HepG2 (cell line): ENCODE data around the gene TEX51. TPM values are rescaled to one million over a fixed set of nuclear protein-coding genes. Genes with fewer than 3 reads are reported as not detected.

Source experiments
- ATAC-seq: fragments of 200-7000 bp; cut with Tn5 transposase; 3 replicates; pipeline ENCODE4 v1.9.1; 2020; ENCODE audit warnings: mild to moderate bottlenecking, moderate library complexity
- BruUV-seq: library from RNA; stranded (reverse); fragments of 400-500 nt; replicated peaks from 2 replicates; lab custom pipeline; 2021; lab: Mats Ljungman, UMichigan
- CTCF ChIA-PET: fragments of 300-600 bp; formaldehyde crosslinking; extraction: SDS; loops from one replicate; lab custom pipeline; 2021; ENCODE audit warnings: low total read pairs, inconsistent platforms, low intra/inter-chr PET ratio; lab: Yijun Ruan, JAX
- POLR2A ChIA-PET: fragments of 350-600 bp; sonication (Branson Sonifier 250); formaldehyde crosslinking; loops from one replicate; lab custom pipeline; 2020; ENCODE audit warnings: antibody characterized with exemption, inconsistent platforms; lab: Yijun Ruan, JAX
- DNase-seq: peaks from one replicate; pipeline ENCODE4 v3.0.0-alpha.2; 2015; ENCODE audit warnings: low spot score
- FAIRE-seq: peaks from 3 replicates; lab custom pipeline; 2011; peaks lifted over from hg19 to GRCh38; lab: Jason Lieb, UNC
- H2AFZ ChIP-seq: one replicate; pipeline ENCODE4 v1.6.1; 2011; ENCODE audit warnings: low read length, inconsistent platforms
- H3K27ac ChIP-seq: fragments of 300-600 bp; 3 replicates; pipeline ENCODE4 v1.8.0; 2011; ENCODE audit warnings: mixed run types, mild to moderate bottlenecking, mixed read lengths, low read length, inconsistent platforms; ENCODE audit not compliant: insufficient read depth; ENCODE audit errors: extremely low read length
- H3K27me3 ChIP-seq, 2 experiments: fragments of 200-600 bp in 1 of 2; 2 replicates in 1 of 2; 3 replicates in 1 of 2; pipeline versions ENCODE4 v1.6.0 to v1.8.0; 2011; ENCODE audit warnings: low read length in 2 of 2, mild to moderate bottlenecking in 2 of 2, moderate library complexity in 2 of 2, inconsistent platforms in 1 of 2; ENCODE audit not compliant: insufficient read depth in 2 of 2, control insufficient read depth in 1 of 2
- H3K36me3 ChIP-seq, 2 experiments: fragments of 200-600 bp in 1 of 2; replicated peaks in 1 of 2; 2 replicates in 1 of 2; 3 replicates in 1 of 2; pipeline versions ENCODE4 v1.5.1 to v1.8.0; 2011; ENCODE audit warnings: low read length in 2 of 2, inconsistent platforms in 1 of 2; ENCODE audit not compliant: insufficient read depth in 2 of 2, control insufficient read depth in 1 of 2
- H3K4me1 ChIP-seq: 2 replicates; pipeline ENCODE4 v1.5.1; 2012; ENCODE audit warnings: low read length, inconsistent platforms; ENCODE audit not compliant: insufficient read depth
- H3K4me2 ChIP-seq: 2 replicates; pipeline ENCODE4 v1.6.0; 2011; ENCODE audit warnings: low read depth, low read length, inconsistent platforms
- H3K4me3 ChIP-seq, 3 experiments: fragments of 200-600 bp in 1 of 3; sonication (generic), shearing (Covaris generic) in 1 of 3; replicated peaks in 1 of 3; 2 replicates each; pipeline ENCODE4 v1.5.1; 2011 to 2016; ENCODE audit warnings: low read length in 3 of 3, inconsistent platforms in 2 of 3, low read depth in 2 of 3, mild to moderate bottlenecking in 2 of 3, control low read depth in 1 of 3, mixed read lengths in 1 of 3; ENCODE audit not compliant: insufficient read depth in 1 of 3
- H3K79me2 ChIP-seq: one replicate; pipeline ENCODE4 v1.6.1; 2011; ENCODE audit warnings: low read length, inconsistent platforms; ENCODE audit not compliant: insufficient read depth
- H3K9ac ChIP-seq: 2 replicates; pipeline ENCODE4 v1.6.0; 2011; ENCODE audit warnings: mild to moderate bottlenecking, low read depth, low read length, inconsistent platforms; ENCODE audit not compliant: insufficient read depth
- H3K9me3 ChIP-seq: 2 replicates; pipeline ENCODE4 v1.5.1; 2012; ENCODE audit warnings: mild to moderate bottlenecking, low read length
- H4K20me1 ChIP-seq: 2 replicates; pipeline ENCODE4 v1.6.0; 2011; ENCODE audit warnings: inconsistent platforms, mild to moderate bottlenecking, low read length, moderate library complexity; ENCODE audit not compliant: insufficient read depth
- MLLT10 ChIP-seq: sonication (generic); formaldehyde crosslinking; IDR thresholded peaks from 2 replicates; pipeline ENCODE4 v1.4.0; 2020; ENCODE audit warnings: missing genetic modification reagents
- NFE2L1 ChIP-seq: sonication (generic); formaldehyde crosslinking; IDR thresholded peaks from 2 replicates; pipeline ENCODE4 v1.4.0; 2020; ENCODE audit warnings: missing genetic modification reagents, mild to moderate bottlenecking, borderline replicate concordance
- SOX5 ChIP-seq: IDR thresholded peaks from 2 replicates; pipeline ENCODE4 v1.6.1; 2016; ENCODE audit warnings: borderline replicate concordance
- TP53 ChIP-seq: sonication (generic); formaldehyde crosslinking; conservative IDR thresholded peaks from 2 replicates; pipeline ENCODE4 v1.4.0; 2020; ENCODE audit warnings: missing genetic modification reagents
- WIZ ChIP-seq: sonication (generic); formaldehyde crosslinking; IDR thresholded peaks from 2 replicates; pipeline ENCODE4 v1.5.1; 2020; ENCODE audit warnings: mild to moderate bottlenecking, missing genetic modification reagents
- ZFAT ChIP-seq: sonication (generic); formaldehyde crosslinking; conservative IDR thresholded peaks from 2 replicates; pipeline ENCODE4 v1.8.1; 2023; ENCODE audit warnings: missing genetic modification reagents, inconsistent platforms
- ZFX ChIP-seq: sonication (generic); formaldehyde crosslinking; IDR thresholded peaks from 2 replicates; pipeline ENCODE4 v1.4.0; 2020; ENCODE audit warnings: mild to moderate bottlenecking, low read depth, missing genetic modification reagents, moderate library complexity
- ZNF253 ChIP-seq: sonication (generic); formaldehyde crosslinking; IDR thresholded peaks from 2 replicates; pipeline ENCODE4 v1.8.0; 2022; ENCODE audit warnings: mild to moderate bottlenecking, missing genetic modification reagents, borderline replicate concordance
- ZNF709 ChIP-seq: sonication (generic); formaldehyde crosslinking; IDR thresholded peaks from 2 replicates; pipeline ENCODE4 v1.5.0; 2020; ENCODE audit warnings: mild to moderate bottlenecking, missing genetic modification reagents
- ZNF816 ChIP-seq: sonication (generic); formaldehyde crosslinking; IDR thresholded peaks from 2 replicates; pipeline ENCODE4 v1.8.0; 2022; ENCODE audit warnings: missing genetic modification reagents, mild to moderate bottlenecking, borderline replicate concordance
- WGBS: methylation state at CpG from one replicate; pipeline ENCODE4 v1.1.6; 2017; ENCODE audit warnings: low lambda C conversion rate; 5-methylcytosine and 5-hydroxymethylcytosine counted together
- in situ Hi-C: cut with HindIII; loops from 2 replicates; pipeline ENCODE4 v1.10.0; 2017; ENCODE audit warnings: low pct_unique_long_range_greater_than_20kb; ENCODE audit not compliant: extremely low pct_ligation_motif_present
- intact Hi-C: fragments of 100-400 bp; cut with micrococcal nuclease; formaldehyde crosslinking; loops from one replicate; pipeline ENCODE4 v1.10.0; 2022; ENCODE audit not compliant: unreplicated experiment
- polyA plus RNA-seq, 8 experiments: library from polyadenylated mRNA; depleted of rRNA in 3 of 8; stranded (reverse) in 7 of 8; unstranded in 1 of 8; fragments of >200 nt; fragmentation: Illumina TruSeq in 4 of 8; extraction: Trizol in 4 of 8; gene quantifications; 2 replicates each; pipeline versions ENCODE4 v1.2.1 to v1.2.3, GENCODE V29; 2011 to 2016; ENCODE audit warnings: low read depth in 4 of 8, missing spikeins in 1 of 8, mixed read lengths in 1 of 8; ENCODE audit not compliant: insufficient read depth in 1 of 8
- total RNA-seq, 5 experiments: library from RNA; depleted of rRNA; stranded (reverse); fragments of >200 nt; fragmentation: Illumina TruSeq; extraction: Trizol; gene quantifications; 2 replicates each; pipeline ENCODE4 v1.2.3, GENCODE V29; 2016; ENCODE audit warnings: low read depth in 1 of 5
- TF ChIP-seq, protein P1 (sequence below): IDR thresholded peaks from 2 replicates; pipeline ENCODE4 v1.4.0; 2020; ENCODE audit warnings: mild to moderate bottlenecking, missing genetic modification reagents
- TF ChIP-seq, protein P2 (sequence below): sonication (generic); formaldehyde crosslinking; IDR thresholded peaks from 2 replicates; pipeline ENCODE4 v1.9.0; 2022; ENCODE audit warnings: low read depth, missing genetic modification reagents
- TF ChIP-seq, protein P3 (sequence below): sonication (generic); formaldehyde crosslinking; IDR thresholded peaks from 2 replicates; pipeline ENCODE4 v1.5.1; 2020; ENCODE audit warnings: missing genetic modification reagents, mild to moderate bottlenecking, borderline replicate concordance

Gene TEX51
- total and polyA plus RNA-seq, 2 of the 13 experiments (the other 11 are each of a cell fraction or from before 2014, with no cell fraction given), result not detected

DNA sequence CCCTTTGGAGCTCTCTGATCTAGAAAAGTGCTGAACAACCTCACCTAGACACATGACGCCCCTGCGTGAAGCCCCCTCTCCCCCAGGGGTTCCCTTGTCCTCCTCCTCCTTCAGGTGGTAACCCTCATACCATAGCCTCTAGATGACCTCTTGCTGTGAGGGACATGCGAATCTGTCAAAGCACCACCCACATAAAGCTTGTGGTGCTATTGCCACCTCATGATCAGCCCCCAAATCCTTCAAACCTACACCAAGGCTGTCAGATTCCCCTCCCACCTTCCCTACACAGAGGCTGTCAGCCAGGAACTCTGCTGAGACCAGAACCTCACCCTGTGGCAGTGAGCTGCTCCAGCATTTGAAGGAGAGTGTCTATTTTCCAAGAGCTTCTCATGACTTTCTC is 43.1 kb upstream of the TEX51 start (continued):
- TF ChIP-seq ZNF253 (CRISPR knock-in tag), result no peak
- no peak for TF ChIP-seq ZFAT (CRISPR knock-in tag)

DNA sequence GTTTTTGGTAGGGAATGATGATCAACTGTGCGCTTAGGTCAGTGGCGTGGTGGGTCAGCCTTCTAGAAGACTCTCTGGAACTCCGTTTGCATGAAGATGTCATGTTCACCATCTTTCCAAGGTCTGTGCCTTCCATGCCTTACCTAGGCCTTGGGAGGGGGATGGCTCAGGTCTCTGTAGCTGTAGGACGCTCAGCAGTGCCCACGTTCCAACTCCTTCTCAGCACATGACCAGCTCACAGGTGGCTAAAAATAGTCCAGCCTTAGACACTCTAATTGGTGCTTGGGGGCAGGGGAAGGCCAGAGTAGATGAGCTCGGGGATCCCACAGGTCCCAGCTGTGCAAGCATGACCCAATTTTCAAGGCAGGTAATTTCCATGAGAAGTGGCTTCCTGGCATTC is 42.3 kb upstream of the TEX51 start:
- no peak overlapping the region for H3K4me3 ChIP-seq
- peaks cover 0 to 17% of the 10 kb centered on the region in 2 experiments; a peak in 2 of 5 replicates for H3K27me3 ChIP-seq
- H3K4me1 ChIP-seq, result no peaks in the 10 kb centered on the region
- no peak overlapping the region for H2AFZ ChIP-seq
- BruUV-seq, result no TSS peak
- ChIA-PET POLR2A (no interaction called here), CTCF (no interaction called here)
- no peaks in the 10 kb centered on the region for H3K79me2 ChIP-seq
- FAIRE-seq (no peak), ATAC-seq (no peak), DNase-seq (no peak)
- intact Hi-C loops (no loop called here), in situ Hi-C loops (no loop called here)
- WGBS, result 2% methylated on average over 6 of the region's 6 CpGs
- no peak overlapping the region for H3K9ac ChIP-seq
- no peaks in the 10 kb centered on the region for H3K36me3 ChIP-seq
- no peaks in the 10 kb centered on the region for H3K9me3 ChIP-seq
- no peaks in the 10 kb centered on the region for H4K20me1 ChIP-seq
- H3K4me2 ChIP-seq, result no peak overlapping the region
- H3K27ac ChIP-seq, result no peak overlapping the region
- no peak for TF ChIP-seq ZNF816 (CRISPR knock-in tag)
- TF ChIP-seq, protein P1, sequence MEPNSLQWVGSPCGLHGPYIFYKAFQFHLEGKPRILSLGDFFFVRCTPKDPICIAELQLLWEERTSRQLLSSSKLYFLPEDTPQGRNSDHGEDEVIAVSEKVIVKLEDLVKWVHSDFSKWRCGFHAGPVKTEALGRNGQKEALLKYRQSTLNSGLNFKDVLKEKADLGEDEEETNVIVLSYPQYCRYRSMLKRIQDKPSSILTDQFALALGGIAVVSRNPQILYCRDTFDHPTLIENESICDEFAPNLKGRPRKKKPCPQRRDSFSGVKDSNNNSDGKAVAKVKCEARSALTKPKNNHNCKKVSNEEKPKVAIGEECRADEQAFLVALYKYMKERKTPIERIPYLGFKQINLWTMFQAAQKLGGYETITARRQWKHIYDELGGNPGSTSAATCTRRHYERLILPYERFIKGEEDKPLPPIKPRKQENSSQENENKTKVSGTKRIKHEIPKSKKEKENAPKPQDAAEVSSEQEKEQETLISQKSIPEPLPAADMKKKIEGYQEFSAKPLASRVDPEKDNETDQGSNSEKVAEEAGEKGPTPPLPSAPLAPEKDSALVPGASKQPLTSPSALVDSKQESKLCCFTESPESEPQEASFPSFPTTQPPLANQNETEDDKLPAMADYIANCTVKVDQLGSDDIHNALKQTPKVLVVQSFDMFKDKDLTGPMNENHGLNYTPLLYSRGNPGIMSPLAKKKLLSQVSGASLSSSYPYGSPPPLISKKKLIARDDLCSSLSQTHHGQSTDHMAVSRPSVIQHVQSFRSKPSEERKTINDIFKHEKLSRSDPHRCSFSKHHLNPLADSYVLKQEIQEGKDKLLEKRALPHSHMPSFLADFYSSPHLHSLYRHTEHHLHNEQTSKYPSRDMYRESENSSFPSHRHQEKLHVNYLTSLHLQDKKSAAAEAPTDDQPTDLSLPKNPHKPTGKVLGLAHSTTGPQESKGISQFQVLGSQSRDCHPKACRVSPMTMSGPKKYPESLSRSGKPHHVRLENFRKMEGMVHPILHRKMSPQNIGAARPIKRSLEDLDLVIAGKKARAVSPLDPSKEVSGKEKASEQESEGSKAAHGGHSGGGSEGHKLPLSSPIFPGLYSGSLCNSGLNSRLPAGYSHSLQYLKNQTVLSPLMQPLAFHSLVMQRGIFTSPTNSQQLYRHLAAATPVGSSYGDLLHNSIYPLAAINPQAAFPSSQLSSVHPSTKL (CRISPR knock-in tag), result no peak
- TF ChIP-seq, protein P2, sequence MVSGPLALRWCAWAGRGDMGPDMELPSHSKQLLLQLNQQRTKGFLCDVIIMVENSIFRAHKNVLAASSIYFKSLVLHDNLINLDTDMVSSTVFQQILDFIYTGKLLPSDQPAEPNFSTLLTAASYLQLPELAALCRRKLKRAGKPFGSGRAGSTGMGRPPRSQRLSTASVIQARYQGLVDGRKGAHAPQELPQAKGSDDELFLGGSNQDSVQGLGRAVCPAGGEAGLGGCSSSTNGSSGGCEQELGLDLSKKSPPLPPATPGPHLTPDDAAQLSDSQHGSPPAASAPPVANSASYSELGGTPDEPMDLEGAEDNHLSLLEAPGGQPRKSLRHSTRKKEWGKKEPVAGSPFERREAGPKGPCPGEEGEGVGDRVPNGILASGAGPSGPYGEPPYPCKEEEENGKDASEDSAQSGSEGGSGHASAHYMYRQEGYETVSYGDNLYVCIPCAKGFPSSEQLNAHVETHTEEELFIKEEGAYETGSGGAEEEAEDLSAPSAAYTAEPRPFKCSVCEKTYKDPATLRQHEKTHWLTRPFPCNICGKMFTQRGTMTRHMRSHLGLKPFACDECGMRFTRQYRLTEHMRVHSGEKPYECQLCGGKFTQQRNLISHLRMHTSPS (CRISPR knock-in tag), result no peak
- TF ChIP-seq ZNF709 (CRISPR knock-in tag), result no peak
- no peak for TF ChIP-seq TP53
- no peak for TF ChIP-seq MLLT10 (CRISPR knock-in tag)
- TF ChIP-seq NFE2L1, result no peak
- no peak for TF ChIP-seq WIZ
- TF ChIP-seq SOX5 (CRISPR knock-in tag), result no peak
- no peak for TF ChIP-seq ZFX (CRISPR knock-in tag)
- TF ChIP-seq, protein P3, sequence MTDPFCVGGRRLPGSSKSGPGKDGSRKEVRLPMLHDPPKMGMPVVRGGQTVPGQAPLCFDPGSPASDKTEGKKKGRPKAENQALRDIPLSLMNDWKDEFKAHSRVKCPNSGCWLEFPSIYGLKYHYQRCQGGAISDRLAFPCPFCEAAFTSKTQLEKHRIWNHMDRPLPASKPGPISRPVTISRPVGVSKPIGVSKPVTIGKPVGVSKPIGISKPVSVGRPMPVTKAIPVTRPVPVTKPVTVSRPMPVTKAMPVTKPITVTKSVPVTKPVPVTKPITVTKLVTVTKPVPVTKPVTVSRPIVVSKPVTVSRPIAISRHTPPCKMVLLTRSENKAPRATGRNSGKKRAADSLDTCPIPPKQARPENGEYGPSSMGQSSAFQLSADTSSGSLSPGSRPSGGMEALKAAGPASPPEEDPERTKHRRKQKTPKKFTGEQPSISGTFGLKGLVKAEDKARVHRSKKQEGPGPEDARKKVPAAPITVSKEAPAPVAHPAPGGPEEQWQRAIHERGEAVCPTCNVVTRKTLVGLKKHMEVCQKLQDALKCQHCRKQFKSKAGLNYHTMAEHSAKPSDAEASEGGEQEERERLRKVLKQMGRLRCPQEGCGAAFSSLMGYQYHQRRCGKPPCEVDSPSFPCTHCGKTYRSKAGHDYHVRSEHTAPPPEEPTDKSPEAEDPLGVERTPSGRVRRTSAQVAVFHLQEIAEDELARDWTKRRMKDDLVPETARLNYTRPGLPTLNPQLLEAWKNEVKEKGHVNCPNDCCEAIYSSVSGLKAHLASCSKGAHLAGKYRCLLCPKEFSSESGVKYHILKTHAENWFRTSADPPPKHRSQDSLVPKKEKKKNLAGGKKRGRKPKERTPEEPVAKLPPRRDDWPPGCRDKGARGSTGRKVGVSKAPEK (CRISPR knock-in tag), result no peak
